H9 (cell line): ENCODE measurements around the gene POU2F3. TPM values are rescaled to one million over a fixed set of nuclear protein-coding genes. Genes with fewer than 3 reads are reported as not detected.

Experiments
- DNase-seq: peaks from one replicate; pipeline ENCODE4 v3.0.0-alpha.2; 2017
- H2AFZ ChIP-seq: one replicate; pipeline ENCODE4 v1.6.1; 2013; ENCODE audit warnings: mild to moderate bottlenecking, low read length, control low read depth, moderate library complexity
- H2AK5ac ChIP-seq: 2 replicates; pipeline ENCODE4 v1.6.1; 2013; ENCODE audit warnings: low read length, control low read depth, mixed read lengths; ENCODE audit not compliant: insufficient read length
- H2BK120ac ChIP-seq: one replicate; pipeline ENCODE4 v1.6.1; 2013; ENCODE audit warnings: low read depth, mild to moderate bottlenecking, low read length, control low read depth, inconsistent platforms; ENCODE audit not compliant: poor library complexity, severe bottlenecking
- H2BK12ac ChIP-seq: 2 replicates; pipeline ENCODE4 v1.6.1; 2013; ENCODE audit warnings: low read length, control low read depth, mixed read lengths, low read depth; ENCODE audit not compliant: insufficient read length
- H2BK15ac ChIP-seq: 2 replicates; pipeline ENCODE4 v1.6.1; 2013; ENCODE audit warnings: low read depth, low read length, control low read depth
- H2BK20ac ChIP-seq: one replicate; pipeline ENCODE4 v1.6.1; 2013; ENCODE audit warnings: low read depth, mild to moderate bottlenecking, low read length, control low read depth, inconsistent platforms; ENCODE audit not compliant: poor library complexity, severe bottlenecking
- H2BK5ac ChIP-seq: 2 replicates; pipeline ENCODE4 v1.6.1; 2013; ENCODE audit warnings: low read length, control low read depth, mixed read lengths; ENCODE audit not compliant: insufficient read length
- H3K14ac ChIP-seq: 2 replicates; pipeline ENCODE4 v1.6.1; 2013; ENCODE audit warnings: low read length, control low read depth; ENCODE audit not compliant: insufficient read depth
- H3K18ac ChIP-seq: 2 replicates; pipeline ENCODE4 v1.6.1; 2013; ENCODE audit warnings: low read depth, mild to moderate bottlenecking, mixed read lengths, low read length, control low read depth; ENCODE audit not compliant: insufficient read length
- H3K23ac ChIP-seq: 2 replicates; pipeline ENCODE4 v1.6.1; 2013; ENCODE audit warnings: low read length, control low read depth, mixed read lengths, low read depth; ENCODE audit not compliant: insufficient read length
- H3K23me2 ChIP-seq: 2 replicates; pipeline ENCODE4 v1.6.1; 2013; ENCODE audit warnings: low read depth, mild to moderate bottlenecking, mixed read lengths, low read length, control low read depth; ENCODE audit not compliant: insufficient read length, poor library complexity, severe bottlenecking
- H3K27ac ChIP-seq: 2 replicates; pipeline ENCODE4 v1.5.1; 2013; ENCODE audit warnings: low read length, control low read depth, mixed read lengths, low read depth; ENCODE audit not compliant: insufficient read length
- H3K27me3 ChIP-seq: 2 replicates; pipeline ENCODE4 v1.6.1; 2013; ENCODE audit warnings: low read length, control low read depth, inconsistent platforms; ENCODE audit not compliant: insufficient read depth
- H3K4ac ChIP-seq: 2 replicates; pipeline ENCODE4 v1.6.1; 2013; ENCODE audit warnings: low read depth, mild to moderate bottlenecking, control low read depth, inconsistent platforms, low read length, moderate library complexity
- H3K4me1 ChIP-seq: 2 replicates; pipeline ENCODE4 v1.6.1; 2013; ENCODE audit warnings: low read length, control low read depth, inconsistent platforms; ENCODE audit not compliant: insufficient read depth
- H3K4me2 ChIP-seq: 2 replicates; pipeline ENCODE4 v1.6.1; 2013; ENCODE audit warnings: low read length, control low read depth, mixed read lengths; ENCODE audit not compliant: insufficient read length, insufficient read depth
- H3K56ac ChIP-seq: 2 replicates; pipeline ENCODE4 v1.6.1; 2013; ENCODE audit warnings: low read depth, mild to moderate bottlenecking, mixed read lengths, low read length, control low read depth; ENCODE audit not compliant: insufficient read length
- H3K79me1 ChIP-seq: 2 replicates; pipeline ENCODE4 v1.6.1; 2013; ENCODE audit warnings: low read depth, mild to moderate bottlenecking, moderate library complexity, low read length, control low read depth, inconsistent platforms; ENCODE audit not compliant: insufficient read depth, poor library complexity, severe bottlenecking
- H3K79me2 ChIP-seq: 2 replicates; pipeline ENCODE4 v1.6.1; 2013; ENCODE audit warnings: low read length, control low read depth, inconsistent platforms; ENCODE audit not compliant: insufficient read depth
- H3K9ac ChIP-seq: 2 replicates; pipeline ENCODE4 v1.6.1; 2013; ENCODE audit warnings: low read length, control low read depth, mixed read lengths; ENCODE audit not compliant: insufficient read length; ENCODE audit errors: extremely low read depth
- H3K9me3 ChIP-seq: one replicate; pipeline ENCODE4 v1.6.1; 2013; ENCODE audit warnings: low read depth, low read length, inconsistent platforms; ENCODE audit not compliant: control insufficient read depth
- H3T11ph ChIP-seq: one replicate; pipeline ENCODE4 v1.6.1; 2013; ENCODE audit warnings: mild to moderate bottlenecking, low read length, control low read depth, inconsistent platforms
- H4K20me1 ChIP-seq: one replicate; pipeline ENCODE4 v1.6.1; 2013; ENCODE audit not compliant: control insufficient read depth, insufficient read length, insufficient read depth
- H4K5ac ChIP-seq: 2 replicates; pipeline ENCODE4 v1.6.1; 2013; ENCODE audit warnings: low read depth, mild to moderate bottlenecking, mixed read lengths, low read length, control low read depth; ENCODE audit not compliant: insufficient read length
- H4K8ac ChIP-seq: replicated peaks from 2 replicates; pipeline ENCODE4 v1.6.1; 2013; ENCODE audit warnings: low read length, control low read depth, mixed read lengths, low read depth; ENCODE audit not compliant: insufficient read length
- H4K91ac ChIP-seq: 2 replicates; pipeline ENCODE4 v1.6.1; 2013; ENCODE audit warnings: low read depth, mild to moderate bottlenecking, moderate library complexity, mixed read lengths, low read length, control low read depth; ENCODE audit not compliant: insufficient read length
- H3K27ac Mint-ChIP-seq, 3 experiments: 2 replicates in 2 of 3; 3 replicates in 1 of 3; pipeline ENCODE4 v1.8.0; 2020 to 2021; ENCODE audit warnings: mixed read lengths in 3 of 3, mild to moderate bottlenecking in 1 of 3, moderate library complexity in 1 of 3
- H3K27me3 Mint-ChIP-seq: 2 replicates; pipeline ENCODE4 v1.8.0; 2021; ENCODE audit warnings: low read depth, mild to moderate bottlenecking, moderate library complexity, mixed read lengths
- H3K36me3 Mint-ChIP-seq, 3 experiments: 2 replicates in 2 of 3; 3 replicates in 1 of 3; pipeline ENCODE4 v1.8.0; 2020 to 2021; ENCODE audit warnings: low read depth in 3 of 3, mixed read lengths in 3 of 3; ENCODE audit not compliant: insufficient read depth in 1 of 3
- H3K4me1 Mint-ChIP-seq, 2 experiments: 2 replicates each; pipeline ENCODE4 v1.8.0; 2020; ENCODE audit warnings: mixed read lengths in 2 of 2
- H3K4me3 Mint-ChIP-seq, 2 experiments: 2 replicates in 1 of 2; 3 replicates in 1 of 2; pipeline ENCODE4 v1.8.0; 2020 to 2021; ENCODE audit warnings: mild to moderate bottlenecking in 2 of 2, mixed read lengths in 2 of 2, moderate library complexity in 1 of 2
- H3K9me3 Mint-ChIP-seq, 2 experiments: 2 replicates in 1 of 2; 3 replicates in 1 of 2; pipeline ENCODE4 v1.8.0; 2020; ENCODE audit warnings: mild to moderate bottlenecking in 2 of 2, mixed read lengths in 2 of 2, moderate library complexity in 1 of 2
- WGBS: extraction: QIAGEN DNeasy Blood & Tissue Kit; methylation state at CpG from one replicate; pipeline ENCODE4 v1.1.7; 2013; ENCODE audit warnings: missing lambda C conversion rate, low lambda C conversion rate, mixed read lengths; ENCODE audit not compliant: insufficient read length; ENCODE audit errors: extremely low coverage; 5-methylcytosine and 5-hydroxymethylcytosine counted together
- total RNA-seq: library from RNA; stranded (reverse); gene quantifications from 2 replicates; pipeline ENCODE4 v1.2.1, GENCODE V29; 2021
- TF ChIP-seq, protein P1 (sequence below): fragments of 200-600 bp; sonication (generic); conservative IDR thresholded peaks from 3 replicates; pipeline ENCODE4 v1.8.0; 2021; ENCODE audit warnings: antibody characterized with exemption, mild to moderate bottlenecking

Gene POU2F3
- total RNA-seq, 1 experiment from 2014 or later = 1.1 TPM

DNA sequence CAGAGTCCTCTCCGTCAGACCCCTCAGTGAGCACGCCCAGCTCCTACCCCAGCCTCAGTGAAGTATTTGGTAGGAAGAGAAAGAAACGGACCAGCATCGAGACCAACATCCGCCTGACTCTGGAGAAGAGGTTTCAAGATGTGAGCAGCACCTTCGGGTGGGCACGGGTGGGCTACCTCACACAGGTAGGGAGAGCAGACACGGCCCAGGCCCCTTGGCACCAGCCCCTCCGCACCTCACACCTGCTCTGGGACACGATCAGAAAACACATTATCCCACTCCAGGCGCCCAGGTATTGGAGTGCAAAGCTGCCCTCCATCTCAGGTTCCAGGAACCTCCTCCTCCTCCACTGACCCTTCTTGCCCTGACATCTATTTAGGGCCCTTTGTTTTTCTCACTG lies 67.5 kb downstream of the POU2F3 start:
- no peak overlapping the region for H2BK12ac ChIP-seq
- no peak overlapping the region for H3K27ac ChIP-seq
- no peaks in the 10 kb centered on the region for H3K27me3 ChIP-seq
- H2AK5ac ChIP-seq = no peak overlapping the region
- peaks cover 20 to 24% of the 10 kb centered on the region in 2 experiments for H3K4me1 Mint-ChIP-seq
- H2BK120ac ChIP-seq = no peak overlapping the region
- no peak overlapping the region for H2BK20ac ChIP-seq
- no peak overlapping the region for H3K14ac ChIP-seq
- no peak overlapping the region for H3K4me3 Mint-ChIP-seq
- no peaks in the 10 kb centered on the region for H3K9me3 Mint-ChIP-seq
- H3K23ac ChIP-seq = no peak overlapping the region
- H2AFZ ChIP-seq = no peak overlapping the region
- no peak overlapping the region for H2BK5ac ChIP-seq
- H3K27me3 Mint-ChIP-seq = peaks cover 15% of the 10 kb centered on the region
- H3K4ac ChIP-seq = no peak overlapping the region
- no peaks in the 10 kb centered on the region for H3K9me3 ChIP-seq
- TF ChIP-seq, protein P1, sequence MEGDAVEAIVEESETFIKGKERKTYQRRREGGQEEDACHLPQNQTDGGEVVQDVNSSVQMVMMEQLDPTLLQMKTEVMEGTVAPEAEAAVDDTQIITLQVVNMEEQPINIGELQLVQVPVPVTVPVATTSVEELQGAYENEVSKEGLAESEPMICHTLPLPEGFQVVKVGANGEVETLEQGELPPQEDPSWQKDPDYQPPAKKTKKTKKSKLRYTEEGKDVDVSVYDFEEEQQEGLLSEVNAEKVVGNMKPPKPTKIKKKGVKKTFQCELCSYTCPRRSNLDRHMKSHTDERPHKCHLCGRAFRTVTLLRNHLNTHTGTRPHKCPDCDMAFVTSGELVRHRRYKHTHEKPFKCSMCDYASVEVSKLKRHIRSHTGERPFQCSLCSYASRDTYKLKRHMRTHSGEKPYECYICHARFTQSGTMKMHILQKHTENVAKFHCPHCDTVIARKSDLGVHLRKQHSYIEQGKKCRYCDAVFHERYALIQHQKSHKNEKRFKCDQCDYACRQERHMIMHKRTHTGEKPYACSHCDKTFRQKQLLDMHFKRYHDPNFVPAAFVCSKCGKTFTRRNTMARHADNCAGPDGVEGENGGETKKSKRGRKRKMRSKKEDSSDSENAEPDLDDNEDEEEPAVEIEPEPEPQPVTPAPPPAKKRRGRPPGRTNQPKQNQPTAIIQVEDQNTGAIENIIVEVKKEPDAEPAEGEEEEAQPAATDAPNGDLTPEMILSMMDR = no peak
- H4K5ac ChIP-seq = no peak overlapping the region
- no peak overlapping the region for H4K91ac ChIP-seq
- no peak overlapping the region for H3K18ac ChIP-seq
- H3T11ph ChIP-seq = no peak overlapping the region
- no peak for DNase-seq
- H3K79me1 ChIP-seq = no peaks in the 10 kb centered on the region
- H3K27ac Mint-ChIP-seq = no peak overlapping the region
- no peaks in the 10 kb centered on the region for H3K79me2 ChIP-seq
- no peaks in the 10 kb centered on the region; the same call in 1 of the 2 replicates for H3K4me1 ChIP-seq
- no peaks in the 10 kb centered on the region for H4K20me1 ChIP-seq
- H3K23me2 ChIP-seq = no peaks in the 10 kb centered on the region
- no peaks in the 10 kb centered on the region for H3K36me3 Mint-ChIP-seq
- no CpG with 5 or more reads among the region's 11 CpGs for WGBS
- H3K9ac ChIP-seq = no peak overlapping the region
- H2BK15ac ChIP-seq = no peak overlapping the region
- no peak overlapping the region for H4K8ac ChIP-seq
- H3K56ac ChIP-seq = no peak overlapping the region
- no peak overlapping the region for H3K4me2 ChIP-seq
